Fibroblast of lung (primary cell): Measurements from ENCODE around the gene INSRR. TPM values are rescaled to one million over a fixed set of nuclear protein-coding genes. Genes with fewer than 3 reads are reported as not detected.

Experiments used
- DNase-seq, 2 donors: peaks; one replicate each; pipeline versions ENCODE4 v3.0.0 to v3.0.0-alpha.2; 2010; ENCODE audit warnings: low read depth in 2 of 2
- H2AFZ ChIP-seq: 2 replicates; pipeline ENCODE4 v1.5.1; 2012; ENCODE audit warnings: low read length, control low read depth, inconsistent platforms
- H3K27ac ChIP-seq: 2 replicates; pipeline ENCODE4 v1.5.1; 2011; ENCODE audit warnings: low read length, control low read depth; ENCODE audit not compliant: insufficient read depth
- H3K27me3 ChIP-seq: 2 replicates; pipeline ENCODE4 v1.5.1; 2011; ENCODE audit warnings: mild to moderate bottlenecking, low read length; ENCODE audit not compliant: control insufficient read depth, insufficient read depth
- H3K36me3 ChIP-seq: 2 replicates; pipeline ENCODE4 v1.5.1; 2011; ENCODE audit warnings: low read length; ENCODE audit not compliant: control insufficient read depth, insufficient read depth
- H3K4me1 ChIP-seq: 2 replicates; pipeline ENCODE4 v1.5.1; 2011; ENCODE audit warnings: low read length; ENCODE audit not compliant: control insufficient read depth, insufficient read depth; ENCODE audit errors: extremely low read depth
- H3K4me2 ChIP-seq: 2 replicates; pipeline ENCODE4 v1.5.1; 2011; ENCODE audit warnings: low read length, control low read depth; ENCODE audit not compliant: insufficient read depth; ENCODE audit errors: extremely low read depth
- H3K4me3 ChIP-seq, 4 experiments: fragments of 200-600 bp in 1 of 4; sonication (generic) in 1 of 4; replicated peaks in 1 of 4; 2 replicates each; pipeline ENCODE4 v1.5.1; 2011 to 2016; ENCODE audit warnings: low read length in 4 of 4, low read depth in 3 of 4, mild to moderate bottlenecking in 3 of 4, control low read depth in 2 of 4, inconsistent platforms in 1 of 4, mixed read lengths in 1 of 4; ENCODE audit not compliant: insufficient read depth in 1 of 4; ENCODE audit errors: control extremely low read depth in 1 of 4
- H3K79me2 ChIP-seq: 2 replicates; pipeline ENCODE4 v1.5.1; 2012; ENCODE audit warnings: mild to moderate bottlenecking, low read length, inconsistent platforms; ENCODE audit not compliant: control insufficient read depth, insufficient read depth
- H3K9ac ChIP-seq: 2 replicates; pipeline ENCODE4 v1.5.1; 2011; ENCODE audit warnings: mild to moderate bottlenecking, low read length, control low read depth; ENCODE audit not compliant: insufficient read depth
- H3K9me3 ChIP-seq: 2 replicates; pipeline ENCODE4 v1.5.1; 2012; ENCODE audit warnings: low read depth, low read length; ENCODE audit not compliant: control insufficient read depth, insufficient read depth
- H4K20me1 ChIP-seq: 2 replicates; pipeline ENCODE4 v1.5.1; 2011; ENCODE audit warnings: low read length; ENCODE audit not compliant: control insufficient read depth, insufficient read depth; ENCODE audit errors: extremely low read depth
- CTCF ChIP-seq, 2 donors: IDR thresholded peaks in 1 of 2; conservative IDR thresholded peaks in 1 of 2; 1 replicate in 1 of 2; 2 replicates in 1 of 2; pipeline ENCODE4 v1.5.1; 2011 to 2012; ENCODE audit warnings: low read length in 2 of 2, control low read depth in 1 of 2, inconsistent platforms in 1 of 2, low read depth in 1 of 2, mild to moderate bottlenecking in 1 of 2
- EZH2 ChIP-seq: IDR thresholded peaks from 2 replicates; pipeline ENCODE4 v1.5.1; 2012; ENCODE audit warnings: low read length, control low read depth, mild to moderate bottlenecking; ENCODE audit errors: missing control alignments
- polyA plus RNA-seq, 2 donors: library from polyadenylated mRNA; depleted of rRNA in 1 of 2; stranded (reverse) in 1 of 2; unstranded in 1 of 2; fragments of >200 nt; gene quantifications; 2 replicates each; pipeline ENCODE4 v1.2.1, GENCODE V29; 2011 to 2012; ENCODE audit warnings: missing spikeins in 1 of 2
- total RNA-seq: library from RNA; depleted of rRNA; stranded (reverse); fragments of >200 nt; gene quantifications from 2 replicates; pipeline ENCODE4 v1.2.1, GENCODE V29; 2014

INSRR gene
- total and polyA plus RNA-seq, 2 donors (not counting 1 experiment from before 2014, with no cell fraction given), result not detected

DNA sequence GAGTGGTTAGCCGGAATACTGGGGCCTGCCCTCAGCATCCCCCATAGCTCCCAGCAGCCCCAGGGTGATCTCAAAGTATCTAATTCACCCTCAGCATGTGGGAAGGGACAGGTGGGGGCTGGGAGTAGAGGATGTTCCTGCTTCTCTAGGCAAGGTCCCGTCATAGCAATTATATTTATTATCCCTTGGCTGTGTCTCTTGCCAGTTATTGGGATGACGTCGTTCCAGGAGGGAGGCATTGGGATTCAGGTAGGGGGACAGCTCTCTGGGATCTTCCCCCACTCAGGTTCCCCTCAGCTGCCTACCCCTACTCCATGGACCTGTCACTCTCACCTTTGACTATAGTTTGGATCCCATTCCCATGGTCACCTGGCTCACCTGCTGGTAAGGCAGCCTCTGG lies 22.7 kb upstream of the INSRR start:
- DNase-seq, result no peak
- no peak overlapping the region for H3K27ac ChIP-seq
- no peak overlapping the region for H3K4me2 ChIP-seq
- no peak overlapping the region for H3K4me3 ChIP-seq
- H2AFZ ChIP-seq, result no peak overlapping the region
- no peaks in the 10 kb centered on the region for H3K9me3 ChIP-seq
- no peaks in the 10 kb centered on the region for H3K36me3 ChIP-seq
- H3K27me3 ChIP-seq, result peaks cover 70% of the 10 kb centered on the region
- no peaks in the 10 kb centered on the region for H3K79me2 ChIP-seq
- H4K20me1 ChIP-seq, result no peaks in the 10 kb centered on the region
- H3K9ac ChIP-seq, result no peak overlapping the region
- no peak for TF ChIP-seq CTCF (conservative IDR thresholded peaks at IDR 0.05 in 1 of 2, IDR thresholded peaks at IDR 0.05 in 1 of 2; ENCODE audit: low read depth in 1 of 2, low read length in 2 of 2)
- no peak for TF ChIP-seq EZH2
- H3K4me1 ChIP-seq, result no peaks in the 10 kb centered on the region

- H3K27me3 ChIP-seq, result peaks cover 71% of the 10 kb centered on the region
- H3K4me2 ChIP-seq, result no peak overlapping the region
- no peaks in the 10 kb centered on the region for H3K36me3 ChIP-seq
- H4K20me1 ChIP-seq, result no peaks in the 10 kb centered on the region
- no peaks in the 10 kb centered on the region for H3K9me3 ChIP-seq
- H3K4me3 ChIP-seq, result no peak overlapping the region
- no peak overlapping the region for H3K9ac ChIP-seq
- no peak for DNase-seq
- no peaks in the 10 kb centered on the region for H3K4me1 ChIP-seq
- no peak overlapping the region for H2AFZ ChIP-seq
- no peak overlapping the region for H3K27ac ChIP-seq
- TF ChIP-seq EZH2 (no peak), CTCF (conservative IDR thresholded peaks at IDR 0.05 in 1 of 2, IDR thresholded peaks at IDR 0.05 in 1 of 2; ENCODE audit: low read depth in 1 of 2, low read length in 2 of 2) (no peak)
- no peaks in the 10 kb centered on the region for H3K79me2 ChIP-seq
These were observed 22.2 kb upstream of the INSRR start for GRCh38 chr1:156881101-156881500.

GRCh38 chr1:156880473-156880872 lies 21.6 kb upstream of the INSRR start:
- TF ChIP-seq EZH2 (no peak), CTCF (conservative IDR thresholded peaks at IDR 0.05 in 1 of 2, IDR thresholded peaks at IDR 0.05 in 1 of 2; ENCODE audit: low read depth in 1 of 2, low read length in 2 of 2) (no peak)
- Histone ChIP-seq H3K4me1 (no peaks in the 10 kb centered on the region), H3K9me3 (no peaks in the 10 kb centered on the region), H3K27ac (no peak overlapping the region), H3K79me2 (no peaks in the 10 kb centered on the region), H3K4me2 (no peak overlapping the region), H3K36me3 (no peaks in the 10 kb centered on the region), H3K4me3 (no peak overlapping the region), H3K27me3 (peaks cover 67% of the 10 kb centered on the region), H3K9ac (no peak overlapping the region), H2AFZ (no peak overlapping the region), H4K20me1 (no peaks in the 10 kb centered on the region)
- no peak for DNase-seq
